HG03469 (cell line): ENCODE results near the gene NRAP.

Experiments
- ATAC-seq: cut with Tn5 transposase; IDR thresholded peaks from one replicate; pipeline ENCODE4 v1.9.1; 2021; ENCODE audit warnings: mild to moderate bottlenecking, moderate library complexity, moderate number of reproducible peaks; ENCODE audit not compliant: unreplicated experiment

NRAP gene

DNA sequence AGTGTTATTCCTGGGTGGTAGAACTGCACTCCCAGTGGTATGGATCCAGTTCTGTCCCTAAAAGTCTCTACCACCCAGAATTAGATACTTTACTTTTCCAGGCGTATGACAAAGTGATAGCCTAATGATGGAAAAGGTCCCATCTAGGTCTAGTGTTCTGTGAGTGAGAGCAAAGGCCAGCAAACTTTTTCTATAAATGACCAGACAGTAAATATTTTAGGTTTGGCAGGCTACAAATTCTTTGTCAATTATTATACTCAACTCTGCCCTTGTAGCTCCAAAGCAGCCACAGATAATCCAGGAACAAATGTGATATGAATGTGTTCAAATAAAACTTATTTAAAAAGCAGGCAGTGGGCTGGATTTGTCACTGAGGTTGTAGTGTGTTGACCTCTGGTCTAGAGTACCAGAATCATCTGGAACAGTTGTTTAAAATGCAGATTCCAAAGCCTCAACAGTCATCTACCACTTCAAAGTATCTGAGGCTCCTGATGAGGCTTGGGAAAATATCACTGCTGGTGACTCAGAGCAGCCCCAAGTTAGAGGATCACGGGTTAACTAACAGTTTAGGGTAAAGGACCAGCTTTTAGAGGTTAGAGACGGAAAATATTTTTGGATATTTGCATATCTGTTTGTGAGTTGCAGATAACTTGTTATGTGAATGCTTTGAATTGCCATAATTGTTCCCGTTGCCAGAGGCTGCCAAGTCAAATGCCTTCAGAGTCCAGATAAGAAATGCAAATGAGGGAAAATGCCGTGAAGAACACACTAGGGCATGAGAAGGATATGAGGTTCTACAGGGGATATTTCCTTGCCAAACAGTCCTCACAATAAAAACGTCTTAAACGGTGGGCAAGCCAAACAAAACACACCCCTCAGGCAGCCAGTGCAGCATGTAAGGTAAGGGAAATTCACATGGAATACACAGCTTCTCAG lies 19.4 kb downstream of the NRAP start:
- no peak for ATAC-seq

- ATAC-seq = no peak
Measured at GRCh38 chr10:113643183-113643582, 20.7 kb downstream of the NRAP start.

GRCh38 chr10:113641702-113642101 lies 22.1 kb downstream of the NRAP start:
- no peak for ATAC-seq

DNA sequence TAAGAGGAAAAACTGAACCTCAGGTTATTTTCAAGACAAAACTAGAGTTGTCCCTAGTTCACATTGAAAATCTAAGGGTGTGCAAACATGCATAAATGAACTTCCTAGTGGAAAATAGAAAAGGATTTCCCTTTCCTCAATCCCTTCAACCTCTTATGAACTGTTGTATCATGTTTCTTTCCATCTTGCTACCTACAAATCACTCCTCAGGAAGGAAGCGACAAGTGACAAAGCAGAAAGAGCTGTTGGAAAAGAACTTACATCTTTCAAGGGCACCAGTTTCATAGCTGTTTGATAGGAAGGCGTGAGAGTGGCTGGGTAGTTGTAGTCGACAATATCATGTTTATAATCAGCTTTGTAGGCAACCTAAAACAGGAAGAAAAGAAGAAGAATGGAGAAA lies 23.9 kb downstream of the NRAP start:
- ATAC-seq = no peak

GRCh38 chr10:113631684-113632367 lies 32.0 kb downstream of the NRAP start:
- no peak for ATAC-seq

DNA sequence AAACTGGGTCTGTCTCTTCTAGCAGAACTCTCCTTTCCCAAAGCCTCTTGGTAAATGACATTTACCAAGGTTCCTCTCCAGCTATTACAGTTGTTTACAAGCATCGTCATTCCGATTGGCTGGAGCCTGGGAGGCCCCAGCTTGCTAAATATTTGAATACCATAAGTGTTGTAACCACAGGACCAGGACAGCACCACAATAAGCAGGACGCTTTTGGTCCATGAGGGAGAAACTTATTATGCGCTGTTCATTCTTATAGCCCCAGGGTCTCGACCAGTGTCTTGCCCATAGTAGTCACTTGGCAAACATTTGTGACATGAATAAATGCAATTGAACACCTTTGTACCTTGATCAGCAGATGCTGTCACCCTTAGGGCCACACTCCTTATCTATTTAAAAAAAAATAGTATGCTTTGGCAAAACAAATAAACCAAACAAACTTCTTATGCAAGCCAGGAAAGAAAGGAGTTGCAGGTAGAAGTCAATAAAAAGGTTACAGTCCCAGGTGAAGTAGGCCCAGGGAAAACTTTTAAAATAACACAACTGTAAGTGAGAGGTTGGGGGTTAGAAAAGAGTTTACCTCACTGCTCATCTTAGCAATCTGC lies 32.8 kb downstream of the NRAP start:
- no peak for ATAC-seq

DNA sequence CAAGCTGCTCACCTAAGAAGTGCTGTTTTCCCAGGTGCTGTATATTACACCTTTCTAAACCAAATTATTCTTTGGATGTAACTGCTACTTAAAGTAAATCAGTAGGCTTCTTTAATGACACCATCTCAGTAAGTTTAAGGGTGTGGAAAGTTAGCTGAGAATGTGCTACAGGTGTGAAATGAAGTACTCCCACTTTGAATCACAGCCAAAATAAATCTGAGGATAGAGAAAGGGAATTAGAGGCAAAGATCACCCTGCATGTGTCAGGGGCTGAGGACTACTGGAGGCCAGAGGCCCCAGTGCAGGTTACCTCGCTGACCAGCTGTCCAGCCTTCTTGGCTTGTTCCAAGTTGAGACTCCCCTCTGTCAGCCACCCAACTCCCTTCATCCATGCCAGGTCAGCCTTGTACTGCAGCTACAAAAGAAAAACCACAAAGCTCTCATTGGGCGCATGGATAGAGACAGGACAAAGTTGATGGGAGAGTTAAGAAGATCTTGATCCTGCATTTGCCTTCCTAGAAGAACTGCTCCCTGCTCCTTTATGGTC lies 35.2 kb downstream of the NRAP start:
- ATAC-seq = no peak

- ATAC-seq = no peak
Measured at GRCh38 chr10:113627836-113628235, 36.0 kb downstream of the NRAP start.

DNA sequence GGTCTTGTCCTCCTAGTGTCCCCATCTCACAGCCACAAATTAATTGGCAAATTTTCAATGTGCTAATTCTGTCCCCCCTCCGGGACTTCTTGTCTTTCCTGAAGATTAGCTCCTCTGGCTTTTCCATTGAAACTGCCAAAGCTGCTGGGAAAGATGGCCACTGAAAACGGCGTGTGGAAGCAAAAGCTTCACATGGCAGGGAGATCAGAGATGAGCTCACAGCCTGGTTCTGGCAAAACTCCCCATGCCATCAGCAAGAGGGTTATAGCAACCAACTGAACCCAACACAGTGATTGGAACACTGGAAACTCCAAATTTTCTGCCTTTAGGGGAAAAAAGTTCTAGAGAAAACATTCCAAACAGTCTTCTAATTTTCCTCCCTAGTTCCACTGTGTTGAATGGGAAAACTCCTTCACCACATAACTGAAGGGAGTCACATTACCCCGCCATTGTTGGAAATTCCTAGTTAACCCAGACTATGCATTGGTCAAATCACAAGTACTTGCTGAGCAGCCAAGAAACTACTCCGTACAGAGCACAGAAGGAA lies 37.0 kb downstream of the NRAP start:
- no peak for ATAC-seq

- no peak for ATAC-seq
Measured at GRCh38 chr10:113625461-113626186, 38.2 kb downstream of the NRAP start.

- no peak for ATAC-seq
Measured at GRCh38 chr10:113622831-113623230, 41.0 kb downstream of the NRAP start.

DNA sequence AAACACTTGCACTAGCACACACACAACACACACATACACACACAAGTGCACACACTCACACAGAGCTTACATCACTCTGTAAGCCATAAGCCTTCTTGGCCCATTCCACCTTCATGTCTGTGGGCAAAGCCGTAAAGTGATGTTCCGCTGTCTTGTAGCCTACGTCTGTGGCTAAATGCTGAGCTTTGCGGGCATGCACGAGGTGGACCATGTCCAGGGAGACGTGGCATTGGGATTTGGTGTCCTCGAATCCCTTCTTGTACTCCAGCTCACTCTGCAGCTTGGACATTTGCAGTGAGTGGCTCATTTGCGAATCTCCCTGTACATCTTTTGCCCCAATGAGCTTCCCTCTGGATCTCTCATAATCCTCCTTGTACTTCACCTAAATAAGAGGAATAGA lies 42.0 kb downstream of the NRAP start:
- ATAC-seq = no peak

- ATAC-seq = no peak
Measured at GRCh38 chr10:113620936-113621335, 42.9 kb downstream of the NRAP start.

DNA sequence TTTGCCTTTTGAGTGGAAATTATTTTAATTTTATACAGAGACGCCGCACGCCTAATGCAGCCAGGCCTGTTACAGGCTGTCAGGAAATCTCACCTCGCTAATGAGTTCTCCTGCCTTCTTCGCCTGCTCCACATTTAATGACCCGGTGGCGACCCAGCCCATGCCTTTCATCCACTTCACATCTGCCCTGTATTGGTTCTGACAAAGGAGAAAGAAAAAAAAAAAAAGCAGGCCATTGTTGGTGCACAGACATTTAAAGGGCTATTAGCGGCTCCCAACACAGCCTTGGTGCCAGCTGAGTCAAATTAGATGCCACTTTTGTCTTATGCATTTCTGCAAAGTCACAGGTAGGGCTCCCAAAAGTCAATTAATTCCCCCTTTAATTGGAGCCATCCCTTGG lies 43.3 kb downstream of the NRAP start:
- no peak for ATAC-seq

- no peak for ATAC-seq
Measured at GRCh38 chr10:113619401-113619800, 44.4 kb downstream of the NRAP start.

GRCh38 chr10:113618338-113618737 lies 45.5 kb downstream of the NRAP start:
- ATAC-seq = no peak

- ATAC-seq = no peak
Measured at GRCh38 chr10:113617086-113617485, 46.8 kb downstream of the NRAP start.

GRCh38 chr10:113616244-113617074 lies 47.4 kb downstream of the NRAP start:
- no peak for ATAC-seq

DNA sequence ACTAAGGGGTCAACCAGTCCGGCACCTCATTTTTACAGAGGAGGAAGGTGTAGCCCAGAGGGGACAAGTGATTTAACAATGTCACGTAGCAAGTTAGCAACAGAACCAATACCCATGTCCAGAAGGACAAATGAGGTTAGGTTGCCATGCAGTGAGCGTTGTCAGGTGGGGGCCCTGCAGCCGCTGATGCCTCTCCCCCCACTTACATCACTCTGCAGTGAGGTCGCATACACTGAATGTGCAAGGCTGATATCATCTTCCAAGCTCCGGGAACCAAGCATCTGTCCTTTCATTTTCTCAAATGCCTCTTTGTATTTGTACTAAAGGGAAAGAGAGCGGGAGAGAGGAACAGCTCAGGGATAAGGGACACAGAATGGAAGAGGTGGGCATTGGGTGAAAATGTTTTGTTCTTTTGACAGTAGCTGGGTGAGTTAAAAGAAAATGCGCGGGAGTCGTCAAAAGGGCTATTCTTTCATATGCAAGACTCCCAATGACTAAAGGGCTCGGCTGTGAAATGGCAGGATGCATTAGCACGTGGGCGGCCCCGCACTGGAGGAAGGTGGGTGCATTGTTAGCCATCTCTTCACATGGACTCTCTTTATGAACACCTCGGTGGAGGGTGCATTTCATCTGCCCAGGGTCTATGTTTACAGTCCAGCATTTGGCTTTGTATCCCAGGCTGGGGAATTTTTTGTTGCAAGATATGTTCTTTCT lies 49.7 kb downstream of the NRAP start:
- ATAC-seq = no peak
